Measurements from ENCODE around the gene SPATA3. TPM values are rescaled to one million over a fixed set of nuclear protein-coding genes. Genes with fewer than 3 reads are reported as not detected.

Gene SPATA3
- total RNA-seq (2022; extraction: Qiagen RNA extraction): not detected in 5 replicates

GRCh38 chr2:230995821-230996220 lies at the start of gene SPATA3:
SPATA3 (plus strand) TSS chr2:230996121; CDS start chr2:230996234, 113 bp downstream.

GRCh38 chr2:231037202-231037730 lies 41.3 kb downstream of the SPATA3 start, which contains the start of gene C2orf72:
C2orf72 (plus strand) TSS chr2:231037523; CDS start chr2:231037566, 43 bp downstream.

GRCh38 chr2:231056453-231057416 lies 60.8 kb downstream of the SPATA3 start, which contains the start of gene PSMD1:
PSMD1 (plus strand) TSS chr2:231056867; CDS start chr2:231057026, 159 bp downstream.

Other genes starting within 250 kb of the SPATA3 start
- gene ITM2C, start 131.2 kb upstream of the SPATA3 start, total RNA-seq (2022; extraction: Qiagen RNA extraction): 73.4 to 82.0 TPM (median 75.4 TPM) in 5 replicates
- gene GPR55, start 70.9 kb upstream of the SPATA3 start, total RNA-seq (2022; extraction: Qiagen RNA extraction): not detected in 5 replicates
- 6.0 to 8.7 TPM (median 6.9 TPM) in 5 replicates for gene C2orf72, start 41.4 kb downstream of the SPATA3 start, total RNA-seq (2022; extraction: Qiagen RNA extraction)
- 109 to 120 TPM (median 117 TPM) in 5 replicates for gene PSMD1, start 60.7 kb downstream of the SPATA3 start, total RNA-seq (2022; extraction: Qiagen RNA extraction)
- 0.06 to 0.07 TPM in 2 of 5 replicates, not detected in the others for gene HTR2B, start 128.9 kb downstream of the SPATA3 start, total RNA-seq (2022; extraction: Qiagen RNA extraction)
- 12.9 to 16.8 TPM (median 14.9 TPM) in 5 replicates for gene ARMC9, start 202.5 kb downstream of the SPATA3 start, total RNA-seq (2022; extraction: Qiagen RNA extraction)